ENCODE results near the gene IGF1R. TPM values are rescaled to one million over a fixed set of nuclear protein-coding genes. Genes with fewer than 3 reads are reported as not detected.

Gene IGF1R
- total RNA-seq, 1 experiment from 2014 or later, result 125 TPM

DNA sequence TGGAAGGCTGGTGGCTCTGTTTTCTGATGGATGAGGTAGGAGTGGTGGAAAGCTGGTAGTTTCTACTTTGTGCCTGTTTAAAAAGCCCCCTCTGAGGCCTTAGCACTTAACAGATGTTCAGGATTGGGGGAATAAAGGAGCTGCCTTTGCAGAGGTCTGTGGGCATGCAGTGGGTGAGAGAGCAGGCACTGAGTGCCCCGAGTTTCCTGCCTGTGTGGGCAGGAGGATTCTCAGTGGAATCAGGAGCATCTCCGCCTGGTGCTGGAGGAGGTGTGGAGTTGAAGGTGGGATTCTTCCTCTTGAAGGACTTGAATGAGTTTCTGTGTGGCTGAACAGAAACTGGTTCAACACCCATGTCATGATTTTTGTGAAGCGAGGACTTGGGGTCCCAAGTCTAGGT is 74.3 kb downstream of the IGF1R start (continued):
- TF ChIP-seq, protein P1, sequence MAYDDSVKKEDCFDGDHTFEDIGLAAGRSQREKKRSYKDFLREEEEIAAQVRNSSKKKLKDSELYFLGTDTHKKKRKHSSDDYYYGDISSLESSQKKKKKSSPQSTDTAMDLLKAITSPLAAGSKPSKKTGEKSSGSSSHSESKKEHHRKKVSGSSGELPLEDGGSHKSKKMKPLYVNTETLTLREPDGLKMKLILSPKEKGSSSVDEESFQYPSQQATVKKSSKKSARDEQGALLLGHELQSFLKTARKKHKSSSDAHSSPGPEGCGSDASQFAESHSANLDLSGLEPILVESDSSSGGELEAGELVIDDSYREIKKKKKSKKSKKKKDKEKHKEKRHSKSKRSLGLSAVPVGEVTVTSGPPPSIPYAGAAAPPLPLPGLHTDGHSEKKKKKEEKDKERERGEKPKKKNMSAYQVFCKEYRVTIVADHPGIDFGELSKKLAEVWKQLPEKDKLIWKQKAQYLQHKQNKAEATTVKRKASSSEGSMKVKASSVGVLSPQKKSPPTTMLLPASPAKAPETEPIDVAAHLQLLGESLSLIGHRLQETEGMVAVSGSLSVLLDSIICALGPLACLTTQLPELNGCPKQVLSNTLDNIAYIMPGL (CRISPR knock-in tag; IDR thresholded peaks at IDR 0.05), result no peak

DNA sequence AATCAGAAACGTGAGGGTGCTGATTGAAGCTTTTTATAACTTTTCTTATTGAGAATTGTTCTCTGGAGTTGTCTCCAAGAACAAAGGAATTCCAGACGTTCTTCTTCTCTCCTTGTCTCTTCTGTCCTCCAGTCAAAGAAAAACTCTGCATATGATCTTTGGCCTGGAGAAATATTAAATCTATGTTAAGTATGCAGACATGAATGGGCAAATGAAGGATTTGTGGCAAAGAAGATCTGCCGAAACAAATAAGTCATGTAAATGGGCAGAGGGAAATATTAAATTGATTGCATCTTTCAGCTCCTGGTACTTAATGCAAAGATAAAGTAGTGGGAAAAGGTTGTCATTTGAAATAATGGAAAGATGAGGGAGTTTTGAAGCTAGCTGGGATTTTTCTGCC is 74.9 kb downstream of the IGF1R start:
- ATAC-seq (no peak), DNase-seq (ENCODE audit: low spot score) (no peak)
- H3K36me3 Mint-ChIP-seq, result peaks cover 7% of the 10 kb centered on the region; the same call in 1 of the 2 replicates

DNA sequence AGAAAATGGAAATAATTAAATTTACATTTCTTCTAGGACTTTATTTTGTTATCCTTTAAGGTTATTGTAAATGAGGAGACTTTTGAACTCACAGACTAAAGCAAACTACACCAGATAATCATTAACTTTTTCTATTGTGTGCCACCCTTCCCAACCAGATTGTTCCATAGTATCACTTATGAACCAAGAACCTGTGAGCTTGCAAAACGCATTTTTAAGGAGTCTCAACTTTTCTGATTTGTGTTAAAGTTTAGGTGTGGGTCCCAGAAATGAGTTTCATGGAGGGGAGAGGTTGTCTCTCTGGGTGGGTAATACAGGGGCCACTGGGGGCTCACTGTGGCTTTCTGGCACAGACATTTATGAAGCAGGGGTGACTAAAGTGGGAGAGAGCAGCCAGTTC is 75.7 kb downstream of the IGF1R start:
- Mint-ChIP-seq H3K4me3 (no peak overlapping the region), H3K27me3 (ENCODE audit: low read depth) (no peaks in the 10 kb centered on the region), H3K4me1 (peaks cover 82% of the 10 kb centered on the region), H3K36me3 (peaks cover 7% of the 10 kb centered on the region; the same call in 1 of the 2 replicates), H3K9me3 (no peaks in the 10 kb centered on the region), H3K27ac (no peak overlapping the region)
- CTCF ChIA-PET, result no interaction called here
- no peak for DNase-seq (ENCODE audit: low spot score)
- POLR2A ChIA-PET, result no interaction called here
- ATAC-seq, result no peak
- TF ChIP-seq, protein P2, sequence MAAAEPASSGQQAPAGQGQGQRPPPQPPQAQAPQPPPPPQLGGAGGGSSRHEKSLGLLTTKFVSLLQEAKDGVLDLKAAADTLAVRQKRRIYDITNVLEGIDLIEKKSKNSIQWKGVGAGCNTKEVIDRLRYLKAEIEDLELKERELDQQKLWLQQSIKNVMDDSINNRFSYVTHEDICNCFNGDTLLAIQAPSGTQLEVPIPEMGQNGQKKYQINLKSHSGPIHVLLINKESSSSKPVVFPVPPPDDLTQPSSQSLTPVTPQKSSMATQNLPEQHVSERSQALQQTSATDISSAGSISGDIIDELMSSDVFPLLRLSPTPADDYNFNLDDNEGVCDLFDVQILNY (CRISPR knock-in tag; IDR thresholded peaks at IDR 0.05), result no peak
- TF ChIP-seq, protein P3, sequence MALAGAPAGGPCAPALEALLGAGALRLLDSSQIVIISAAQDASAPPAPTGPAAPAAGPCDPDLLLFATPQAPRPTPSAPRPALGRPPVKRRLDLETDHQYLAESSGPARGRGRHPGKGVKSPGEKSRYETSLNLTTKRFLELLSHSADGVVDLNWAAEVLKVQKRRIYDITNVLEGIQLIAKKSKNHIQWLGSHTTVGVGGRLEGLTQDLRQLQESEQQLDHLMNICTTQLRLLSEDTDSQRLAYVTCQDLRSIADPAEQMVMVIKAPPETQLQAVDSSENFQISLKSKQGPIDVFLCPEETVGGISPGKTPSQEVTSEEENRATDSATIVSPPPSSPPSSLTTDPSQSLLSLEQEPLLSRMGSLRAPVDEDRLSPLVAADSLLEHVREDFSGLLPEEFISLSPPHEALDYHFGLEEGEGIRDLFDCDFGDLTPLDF (CRISPR knock-in tag; IDR thresholded peaks at IDR 0.05), result no peak
- no peak for TF ChIP-seq TEAD1 (CRISPR knock-in tag; IDR thresholded peaks at IDR 0.05)
- no peak for TF ChIP-seq FOXJ3 (CRISPR knock-in tag; IDR thresholded peaks at IDR 0.05; ENCODE audit: borderline replicate concordance)
- no peak for TF ChIP-seq ZNF317 (CRISPR knock-in tag; IDR thresholded peaks at IDR 0.05; ENCODE audit: borderline replicate concordance, low read depth)
- TF ChIP-seq, protein P4, sequence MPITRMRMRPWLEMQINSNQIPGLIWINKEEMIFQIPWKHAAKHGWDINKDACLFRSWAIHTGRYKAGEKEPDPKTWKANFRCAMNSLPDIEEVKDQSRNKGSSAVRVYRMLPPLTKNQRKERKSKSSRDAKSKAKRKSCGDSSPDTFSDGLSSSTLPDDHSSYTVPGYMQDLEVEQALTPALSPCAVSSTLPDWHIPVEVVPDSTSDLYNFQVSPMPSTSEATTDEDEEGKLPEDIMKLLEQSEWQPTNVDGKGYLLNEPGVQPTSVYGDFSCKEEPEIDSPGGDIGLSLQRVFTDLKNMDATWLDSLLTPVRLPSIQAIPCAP (CRISPR knock-in tag; IDR thresholded peaks at IDR 0.05), result no peak
- no peak for TF ChIP-seq ZNF423 (CRISPR knock-in tag; IDR thresholded peaks at IDR 0.05)
- TF ChIP-seq FOXK1 (CRISPR knock-in tag; IDR thresholded peaks at IDR 0.05), result no peak
- TF ChIP-seq SP1 (CRISPR knock-in tag; conservative IDR thresholded peaks at IDR 0.05), result no peak

More for the DNA sequence above, 74.9 kb downstream of the IGF1R start:
- H3K4me3 Mint-ChIP-seq, result no peak overlapping the region
- no peaks in the 10 kb centered on the region for H3K9me3 Mint-ChIP-seq
- ChIA-PET POLR2A (no interaction called here), CTCF (interaction anchor here (1.0 to 1.6 kb wide), 2 partner anchors 9 to 128 kb away, joined by 3 read pairs; no protein-coding TSS in a partner anchor)
- peak overlapping the region; percentile 33; the same call in 1 of the 2 replicates for H3K27ac Mint-ChIP-seq
- peaks cover 82% of the 10 kb centered on the region for H3K4me1 Mint-ChIP-seq
- H3K27me3 Mint-ChIP-seq (ENCODE audit: low read depth), result no peaks in the 10 kb centered on the region
- TF ChIP-seq ZNF396 (CRISPR knock-in tag; IDR thresholded peaks at IDR 0.05; ENCODE audit: borderline replicate concordance) (no peak), SP1 (CRISPR knock-in tag; conservative IDR thresholded peaks at IDR 0.05) (no peak), JAZF1 (CRISPR knock-in tag; IDR thresholded peaks at IDR 0.05) (no peak), CBFB (CRISPR knock-in tag; IDR thresholded peaks at IDR 0.05; ENCODE audit: low read depth) (no peak), ZNF138 (CRISPR knock-in tag; conservative IDR thresholded peaks at IDR 0.05) (no peak), ELF4 (CRISPR knock-in tag; IDR thresholded peaks at IDR 0.05; ENCODE audit: low read depth) (no peak), NR3C1 (CRISPR knock-in tag; conservative IDR thresholded peaks at IDR 0.05; ENCODE audit: low read depth) (no peak), CREB1 (CRISPR knock-in tag; IDR thresholded peaks at IDR 0.05) (no peak), IRF2 (CRISPR knock-in tag; IDR thresholded peaks at IDR 0.05; ENCODE audit: borderline replicate concordance, low read depth) (no peak), ZNF121 (CRISPR knock-in tag; IDR thresholded peaks at IDR 0.05) (no peak), NR2C2 (CRISPR knock-in tag; IDR thresholded peaks at IDR 0.05) (no peak), ZNF423 (CRISPR knock-in tag; IDR thresholded peaks at IDR 0.05) (no peak), ZNF219 (CRISPR knock-in tag; IDR thresholded peaks at IDR 0.05; ENCODE audit: borderline replicate concordance) (no peak)
- TF ChIP-seq, protein P5, sequence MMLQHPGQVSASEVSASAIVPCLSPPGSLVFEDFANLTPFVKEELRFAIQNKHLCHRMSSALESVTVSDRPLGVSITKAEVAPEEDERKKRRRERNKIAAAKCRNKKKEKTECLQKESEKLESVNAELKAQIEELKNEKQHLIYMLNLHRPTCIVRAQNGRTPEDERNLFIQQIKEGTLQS (CRISPR knock-in tag; conservative IDR thresholded peaks at IDR 0.05), result no peak
- TF ChIP-seq, protein P6, sequence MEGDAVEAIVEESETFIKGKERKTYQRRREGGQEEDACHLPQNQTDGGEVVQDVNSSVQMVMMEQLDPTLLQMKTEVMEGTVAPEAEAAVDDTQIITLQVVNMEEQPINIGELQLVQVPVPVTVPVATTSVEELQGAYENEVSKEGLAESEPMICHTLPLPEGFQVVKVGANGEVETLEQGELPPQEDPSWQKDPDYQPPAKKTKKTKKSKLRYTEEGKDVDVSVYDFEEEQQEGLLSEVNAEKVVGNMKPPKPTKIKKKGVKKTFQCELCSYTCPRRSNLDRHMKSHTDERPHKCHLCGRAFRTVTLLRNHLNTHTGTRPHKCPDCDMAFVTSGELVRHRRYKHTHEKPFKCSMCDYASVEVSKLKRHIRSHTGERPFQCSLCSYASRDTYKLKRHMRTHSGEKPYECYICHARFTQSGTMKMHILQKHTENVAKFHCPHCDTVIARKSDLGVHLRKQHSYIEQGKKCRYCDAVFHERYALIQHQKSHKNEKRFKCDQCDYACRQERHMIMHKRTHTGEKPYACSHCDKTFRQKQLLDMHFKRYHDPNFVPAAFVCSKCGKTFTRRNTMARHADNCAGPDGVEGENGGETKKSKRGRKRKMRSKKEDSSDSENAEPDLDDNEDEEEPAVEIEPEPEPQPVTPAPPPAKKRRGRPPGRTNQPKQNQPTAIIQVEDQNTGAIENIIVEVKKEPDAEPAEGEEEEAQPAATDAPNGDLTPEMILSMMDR (IDR thresholded peaks at IDR 0.05), result no peak
- TF ChIP-seq, protein P3 (CRISPR knock-in tag; IDR thresholded peaks at IDR 0.05), result no peak
- TF ChIP-seq, protein P7, sequence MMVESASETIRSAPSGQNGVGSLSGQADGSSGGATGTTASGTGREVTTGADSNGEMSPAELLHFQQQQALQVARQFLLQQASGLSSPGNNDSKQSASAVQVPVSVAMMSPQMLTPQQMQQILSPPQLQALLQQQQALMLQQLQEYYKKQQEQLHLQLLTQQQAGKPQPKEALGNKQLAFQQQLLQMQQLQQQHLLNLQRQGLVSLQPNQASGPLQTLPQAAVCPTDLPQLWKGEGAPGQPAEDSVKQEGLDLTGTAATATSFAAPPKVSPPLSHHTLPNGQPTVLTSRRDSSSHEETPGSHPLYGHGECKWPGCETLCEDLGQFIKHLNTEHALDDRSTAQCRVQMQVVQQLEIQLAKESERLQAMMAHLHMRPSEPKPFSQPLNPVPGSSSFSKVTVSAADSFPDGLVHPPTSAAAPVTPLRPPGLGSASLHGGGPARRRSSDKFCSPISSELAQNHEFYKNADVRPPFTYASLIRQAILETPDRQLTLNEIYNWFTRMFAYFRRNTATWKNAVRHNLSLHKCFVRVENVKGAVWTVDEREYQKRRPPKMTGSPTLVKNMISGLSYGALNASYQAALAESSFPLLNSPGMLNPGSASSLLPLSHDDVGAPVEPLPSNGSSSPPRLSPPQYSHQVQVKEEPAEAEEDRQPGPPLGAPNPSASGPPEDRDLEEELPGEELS (CRISPR knock-in tag; IDR thresholded peaks at IDR 0.05), result no peak
- TF ChIP-seq, protein P8, sequence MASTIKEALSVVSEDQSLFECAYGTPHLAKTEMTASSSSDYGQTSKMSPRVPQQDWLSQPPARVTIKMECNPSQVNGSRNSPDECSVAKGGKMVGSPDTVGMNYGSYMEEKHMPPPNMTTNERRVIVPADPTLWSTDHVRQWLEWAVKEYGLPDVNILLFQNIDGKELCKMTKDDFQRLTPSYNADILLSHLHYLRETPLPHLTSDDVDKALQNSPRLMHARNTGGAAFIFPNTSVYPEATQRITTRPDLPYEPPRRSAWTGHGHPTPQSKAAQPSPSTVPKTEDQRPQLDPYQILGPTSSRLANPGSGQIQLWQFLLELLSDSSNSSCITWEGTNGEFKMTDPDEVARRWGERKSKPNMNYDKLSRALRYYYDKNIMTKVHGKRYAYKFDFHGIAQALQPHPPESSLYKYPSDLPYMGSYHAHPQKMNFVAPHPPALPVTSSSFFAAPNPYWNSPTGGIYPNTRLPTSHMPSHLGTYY (CRISPR knock-in tag; IDR thresholded peaks at IDR 0.05), result no peak

Measured in WTC11 (cell line).